Kidney epithelial cell (primary cell): ENCODE measurements around the gene PARK7. TPM values are rescaled to one million over a fixed set of nuclear protein-coding genes. Genes with fewer than 3 reads are reported as not detected.
A peak's percentile ranks its signal among the peaks of the same experiment; 100 is the strongest.
"Not testable (repeated sequence)": the region's sequence is repeated elsewhere in the genome, so short reads cannot be mapped to it uniquely, and the experiment has no call there.

Experiments
- DNase-seq: peaks from one replicate; pipeline ENCODE4 v3.0.0-alpha.2; 2010; ENCODE audit warnings: low read depth
- H3K27me3 ChIP-seq: 2 replicates; pipeline ENCODE4 v1.6.0; 2011; ENCODE audit warnings: low read length; ENCODE audit not compliant: control insufficient read depth, insufficient read depth
- H3K36me3 ChIP-seq: 2 replicates; pipeline ENCODE4 v1.5.1; 2011; ENCODE audit warnings: low read length; ENCODE audit not compliant: control insufficient read depth, insufficient read depth
- H3K4me3 ChIP-seq: 2 replicates; pipeline ENCODE4 v1.5.1; 2011; ENCODE audit warnings: low read depth, mild to moderate bottlenecking, control low read depth, low read length
- total RNA-seq: library from RNA; depleted of rRNA; stranded (reverse); fragments of >200 nt; gene quantifications from 2 replicates; pipeline ENCODE4 v1.2.3, GENCODE V29; 2015
- TF ChIP-seq, protein P1 (sequence below): IDR thresholded peaks from 2 replicates; pipeline ENCODE4 v1.5.1; 2011; ENCODE audit warnings: mild to moderate bottlenecking, moderate library complexity, low read length, control low read depth, inconsistent platforms; ENCODE audit not compliant: insufficient read depth, poor library complexity, severe bottlenecking

The PARK7 gene
- total RNA-seq, result 183 and 228 TPM in 2 replicates

DNA sequence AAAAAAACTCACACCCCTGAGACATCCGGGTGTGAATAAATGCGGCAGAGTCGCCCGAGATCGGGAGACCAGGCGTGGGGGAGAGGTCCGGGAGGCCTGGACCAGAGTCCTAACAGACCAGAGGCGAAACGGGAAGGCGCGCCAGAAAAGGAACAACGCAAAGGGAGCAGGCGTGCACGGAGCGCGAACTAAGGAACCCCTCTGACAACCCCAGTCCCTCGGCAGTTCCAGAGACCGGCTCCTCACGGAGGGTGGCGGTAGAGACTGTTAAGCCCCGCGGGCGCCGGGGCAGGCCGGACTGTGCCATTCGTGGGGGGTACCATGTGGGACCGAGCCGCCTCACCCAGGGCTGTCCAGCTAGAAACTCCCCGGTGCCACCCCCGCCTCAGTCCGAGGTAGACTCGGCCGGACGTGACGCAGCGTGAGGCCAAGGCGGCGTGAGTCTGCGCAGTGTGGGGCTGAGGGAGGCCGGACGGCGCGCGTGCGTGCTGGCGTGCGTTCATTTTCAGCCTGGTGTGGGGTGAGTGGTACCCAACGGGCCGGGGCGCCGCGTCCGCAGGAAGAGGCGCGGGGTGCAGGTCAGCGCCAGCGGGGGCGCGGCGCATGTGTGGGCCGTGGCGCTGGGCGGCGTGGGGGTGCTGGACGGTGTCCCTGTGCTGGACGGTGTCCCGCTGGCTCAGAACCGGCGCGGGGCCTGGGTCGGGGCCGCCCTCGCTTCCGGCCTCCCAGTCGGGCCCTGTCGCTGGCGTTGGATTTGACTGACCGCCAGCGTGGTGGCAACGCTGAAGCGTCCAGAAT, at the start of gene PARK7:
PARK7 (plus strand) TSS at position 496 of the 798 bp plus-strand sequence. CDS start 1,075 bp downstream, outside the sequence.
- peak; percentile 90 for DNase-seq
- Histone ChIP-seq H3K36me3 (peaks cover 5% of the 10 kb centered on the region), H3K4me3 (peak within 1 kb of the TSS; percentile 92), H3K27me3 (no peaks in the 10 kb centered on the region)
- TF ChIP-seq, protein P1, sequence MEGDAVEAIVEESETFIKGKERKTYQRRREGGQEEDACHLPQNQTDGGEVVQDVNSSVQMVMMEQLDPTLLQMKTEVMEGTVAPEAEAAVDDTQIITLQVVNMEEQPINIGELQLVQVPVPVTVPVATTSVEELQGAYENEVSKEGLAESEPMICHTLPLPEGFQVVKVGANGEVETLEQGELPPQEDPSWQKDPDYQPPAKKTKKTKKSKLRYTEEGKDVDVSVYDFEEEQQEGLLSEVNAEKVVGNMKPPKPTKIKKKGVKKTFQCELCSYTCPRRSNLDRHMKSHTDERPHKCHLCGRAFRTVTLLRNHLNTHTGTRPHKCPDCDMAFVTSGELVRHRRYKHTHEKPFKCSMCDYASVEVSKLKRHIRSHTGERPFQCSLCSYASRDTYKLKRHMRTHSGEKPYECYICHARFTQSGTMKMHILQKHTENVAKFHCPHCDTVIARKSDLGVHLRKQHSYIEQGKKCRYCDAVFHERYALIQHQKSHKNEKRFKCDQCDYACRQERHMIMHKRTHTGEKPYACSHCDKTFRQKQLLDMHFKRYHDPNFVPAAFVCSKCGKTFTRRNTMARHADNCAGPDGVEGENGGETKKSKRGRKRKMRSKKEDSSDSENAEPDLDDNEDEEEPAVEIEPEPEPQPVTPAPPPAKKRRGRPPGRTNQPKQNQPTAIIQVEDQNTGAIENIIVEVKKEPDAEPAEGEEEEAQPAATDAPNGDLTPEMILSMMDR, result peak; percentile 66

DNA sequence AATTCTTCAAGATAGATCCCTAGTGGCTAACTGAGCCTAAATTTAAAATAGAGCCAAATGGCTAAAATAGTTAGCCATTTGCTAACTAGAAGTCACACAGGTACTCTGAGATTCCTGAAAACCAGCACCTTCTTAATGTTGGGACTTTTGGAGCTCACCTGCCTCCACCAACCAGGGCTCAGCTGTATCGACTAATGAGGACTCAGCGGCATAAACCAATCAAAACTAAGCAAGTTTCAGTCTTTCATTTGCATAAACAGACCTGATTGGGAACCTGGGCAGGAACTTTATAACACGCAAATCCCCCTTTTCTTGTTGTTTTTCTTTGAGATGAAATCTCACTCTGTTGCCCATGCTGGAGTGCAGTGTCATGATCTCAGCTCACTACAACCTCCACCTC, 49.4 kb upstream of the PARK7 start:
- H3K27me3 ChIP-seq, result no peaks in the 10 kb centered on the region
- DNase-seq, result no peak
- H3K4me3 ChIP-seq, result no peak overlapping the region
- TF ChIP-seq, protein P1, result no peak
- no peaks in the 10 kb centered on the region for H3K36me3 ChIP-seq

DNA sequence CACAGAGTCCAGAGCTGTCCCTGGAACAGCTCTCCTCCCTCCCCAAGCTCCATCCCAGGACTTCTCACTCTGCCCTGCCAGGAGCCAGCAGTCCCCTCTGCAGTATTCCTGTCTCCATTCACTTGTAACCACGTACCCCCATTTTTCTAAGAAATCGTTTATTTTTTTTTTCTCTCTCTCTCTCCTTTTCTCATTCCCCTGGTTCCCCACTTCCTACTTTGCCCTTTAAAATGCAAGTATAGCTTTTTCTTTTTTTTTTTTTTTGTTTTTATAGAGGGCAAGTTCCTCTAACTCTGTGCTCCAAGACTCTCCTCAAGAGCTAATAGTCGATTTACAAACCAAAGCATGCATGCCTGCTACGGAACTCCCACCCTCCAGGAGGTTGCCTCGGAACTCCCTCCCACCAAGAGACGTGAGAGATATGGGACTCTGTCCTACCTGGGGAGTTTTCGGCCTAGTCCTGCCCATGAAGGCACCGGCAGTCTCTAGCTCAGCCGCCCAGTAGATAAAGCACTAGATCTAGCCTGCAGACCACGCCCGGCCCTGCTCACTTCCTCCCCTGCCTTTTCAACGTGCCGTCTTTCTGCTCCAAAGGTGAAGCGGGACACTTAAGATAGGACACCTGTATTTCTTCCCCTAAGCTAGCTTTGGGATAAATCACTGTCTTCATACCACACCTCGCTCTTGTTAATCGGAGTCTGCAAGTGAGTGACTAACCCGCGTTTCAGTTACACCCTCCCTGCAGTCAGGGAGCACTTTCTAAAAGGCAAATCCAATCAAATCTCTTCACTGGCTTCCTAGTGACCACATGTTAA, 48.6 kb upstream of the PARK7 start:
- TF ChIP-seq, protein P1, result no peak
- no peak for DNase-seq
- Histone ChIP-seq H3K36me3 (no peaks in the 10 kb centered on the region), H3K27me3 (no peaks in the 10 kb centered on the region), H3K4me3 (no peak overlapping the region)

DNA sequence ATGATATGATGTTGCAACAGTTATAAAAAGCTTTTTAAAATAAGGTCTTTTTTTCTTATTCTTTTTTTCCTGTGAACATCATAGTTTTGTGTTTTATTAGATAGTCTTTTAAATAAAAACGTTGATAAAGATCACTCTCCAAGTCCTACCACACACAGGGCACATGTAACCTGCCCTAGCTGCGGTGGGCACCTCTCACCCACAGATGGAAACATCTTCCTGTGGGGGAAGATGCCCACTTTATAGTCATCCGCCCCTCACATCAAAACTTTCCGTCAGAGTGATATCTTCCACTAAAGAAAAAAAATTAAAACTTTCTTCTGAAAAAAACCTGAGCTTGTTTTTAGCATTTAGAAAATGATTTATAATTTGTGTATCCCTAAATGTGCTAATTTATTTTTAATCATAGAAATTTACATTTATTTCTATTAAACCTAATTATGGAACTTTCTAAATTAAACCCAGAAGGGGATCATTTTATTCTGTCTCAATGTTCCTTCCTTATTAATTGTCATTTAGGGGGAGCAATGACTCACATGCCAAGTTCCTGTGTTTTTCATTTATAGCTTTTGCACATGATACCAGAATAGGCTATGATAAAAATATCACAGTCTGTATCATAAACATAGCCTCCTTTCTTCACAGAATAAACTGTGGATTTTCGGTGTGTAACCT, 45.5 kb upstream of the PARK7 start:
- TF ChIP-seq, protein P1, result no peak
- no peak for DNase-seq
- H3K4me3 ChIP-seq, result no peak overlapping the region
- no peaks in the 10 kb centered on the region for H3K36me3 ChIP-seq
- H3K27me3 ChIP-seq, result no peaks in the 10 kb centered on the region

DNA sequence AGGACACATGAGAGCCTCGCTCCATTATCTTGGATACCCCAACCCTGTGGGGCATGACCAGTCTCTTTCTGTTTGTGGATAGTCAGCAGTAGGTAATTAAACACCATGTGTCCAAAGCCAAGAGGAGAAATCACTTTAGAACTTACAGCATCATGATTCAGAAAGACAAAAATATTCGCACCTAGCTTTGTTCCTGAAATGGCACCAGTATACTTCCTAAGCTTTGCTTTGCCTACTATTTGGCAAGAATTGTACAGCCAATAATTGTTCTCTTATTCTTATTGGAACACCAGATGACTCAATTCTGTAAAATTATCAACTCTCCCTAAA, 45.0 kb upstream of the PARK7 start:
- no peaks in the 10 kb centered on the region for H3K27me3 ChIP-seq

DNA sequence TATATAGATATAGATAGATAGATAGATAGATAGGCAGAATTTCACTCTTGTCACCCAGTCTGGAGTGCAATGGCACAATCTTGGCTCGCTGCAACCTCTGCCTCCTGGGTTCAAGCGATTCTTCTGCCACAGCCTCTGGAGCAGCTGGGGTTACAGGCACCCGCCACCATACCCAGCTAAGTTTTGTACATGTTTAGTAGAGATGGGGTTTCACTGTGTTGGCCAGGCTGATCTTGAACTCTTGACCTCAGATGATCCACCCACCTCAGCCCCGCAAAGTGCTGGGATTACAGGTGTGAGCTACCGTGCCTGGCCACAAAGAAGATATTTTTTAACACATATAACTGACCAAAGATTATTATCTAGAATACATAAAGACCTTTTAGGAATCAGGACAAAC, 43.5 kb upstream of the PARK7 start:
- H3K27me3 ChIP-seq, DNase-seq, H3K36me3 ChIP-seq: not testable (repeated sequence)

More for the DNA sequence above, 45.0 kb upstream of the PARK7 start:
- no peak overlapping the region for H3K4me3 ChIP-seq
- no peaks in the 10 kb centered on the region for H3K36me3 ChIP-seq
- DNase-seq, result no peak
- TF ChIP-seq, protein P1, result no peak

More for the DNA sequence above, 43.5 kb upstream of the PARK7 start:
- not testable (repeated sequence) for H3K4me3 ChIP-seq
